Inflammatory macrophage treated with lipopolysaccharide for 1 hour (primary cell): Measurements from ENCODE around the gene DNAJB11.
"Not testable (repeated sequence)": the region's sequence is repeated elsewhere in the genome, so short reads cannot be mapped to it uniquely, and the experiment has no call there.

ENCODE experiments used
- DNase-seq, 2 donors: peaks; one replicate each; pipeline ENCODE4 v3.0.0-alpha.2; 2020 to 2022

Gene DNAJB11

GRCh38 chr3:186552408-186553031, 18.0 kb upstream of the DNAJB11 start:
- no peak for DNase-seq

- no peak for DNase-seq
Observed at GRCh38 chr3:186564586-186564985, 5.9 kb upstream of the DNAJB11 start.

- no peak for DNase-seq
Observed at GRCh38 chr3:186566772-186567071, 3.8 kb upstream of the DNAJB11 start.

GRCh38 chr3:186567072-186567921, 3.2 kb upstream of the DNAJB11 start, which contains the start of gene TBCCD1:
TSS of gene TBCCD1 (minus strand) at chr3:186567339. CDS start at chr3:186564329, 3,010 bp downstream.
- peak; percentile 76 to 94 for DNase-seq

- DNase-seq, result not testable (repeated sequence)
Observed at GRCh38 chr3:186569361-186569760, 1.2 kb upstream of the DNAJB11 start.

GRCh38 chr3:186569779-186570095, 783 bp upstream of the DNAJB11 start:
- peak in 1 of 2 donors; percentile 7 for DNase-seq

- DNase-seq, result no peak
Observed at GRCh38 chr3:186570941-186571643, 572 bp downstream of the DNAJB11 start.

GRCh38 chr3:186571644-186572013, 1.1 kb downstream of the DNAJB11 start:
- DNase-seq, result no peak

- DNase-seq, result peak; percentile 17 to 19
Observed at GRCh38 chr3:186577521-186577920, 7.0 kb downstream of the DNAJB11 start.

- DNase-seq, result no peak
Observed at GRCh38 chr3:186580785-186581184, 10.3 kb downstream of the DNAJB11 start.

GRCh38 chr3:186582541-186582940, 12.0 kb downstream of the DNAJB11 start:
- DNase-seq, result no peak

- no peak for DNase-seq
Observed at GRCh38 chr3:186583831-186584230, 13.3 kb downstream of the DNAJB11 start.

GRCh38 chr3:186586245-186586644, 15.7 kb downstream of the DNAJB11 start:
- not testable (repeated sequence) for DNase-seq

GRCh38 chr3:186587183-186587582, 16.7 kb downstream of the DNAJB11 start:
- no peak for DNase-seq

- DNase-seq, result no peak
Observed at GRCh38 chr3:186588632-186589031, 18.1 kb downstream of the DNAJB11 start.

GRCh38 chr3:186589121-186589520, 18.6 kb downstream of the DNAJB11 start:
- no peak for DNase-seq

- DNase-seq, result no peak
Observed at GRCh38 chr3:186589856-186590579, 19.5 kb downstream of the DNAJB11 start.

GRCh38 chr3:186590580-186591295, 20.2 kb downstream of the DNAJB11 start:
- DNase-seq, result no peak

GRCh38 chr3:186592682-186593081, 22.2 kb downstream of the DNAJB11 start:
- no peak for DNase-seq

GRCh38 chr3:186593862-186594261, 23.3 kb downstream of the DNAJB11 start:
- DNase-seq, result no peak

GRCh38 chr3:186594591-186595113, 24.1 kb downstream of the DNAJB11 start:
- no peak for DNase-seq

GRCh38 chr3:186596568-186597287, 26.2 kb downstream of the DNAJB11 start:
- no peak for DNase-seq
